Transverse colon (tissue), 4 donors: ENCODE data around the gene KANK4. TPM values are rescaled to one million over a fixed set of nuclear protein-coding genes. Genes with fewer than 3 reads are reported as not detected.
"Not testable (repeated sequence)": the region's sequence is repeated elsewhere in the genome, so short reads cannot be mapped to it uniquely, and the experiment has no call there.

Experiments
- DNase-seq: peaks from one replicate; pipeline ENCODE4 v3.0.0-alpha.2; 2019
- H3K27ac ChIP-seq, 4 donors: fragments of 200-600 bp; sonication (generic); 2 replicates each; pipeline ENCODE4 v1.5.1; 2016 to 2018; ENCODE audit warnings: inconsistent platforms in 4 of 4
- H3K27me3 ChIP-seq: fragments of 200-600 bp; sonication (generic); 2 replicates; pipeline ENCODE4 v1.5.1; 2017; ENCODE audit warnings: inconsistent platforms
- H3K36me3 ChIP-seq, 4 donors: fragments of 200-600 bp; sonication (generic); 2 replicates each; pipeline ENCODE4 v1.5.1; 2017 to 2019; ENCODE audit warnings: inconsistent platforms in 4 of 4
- H3K4me1 ChIP-seq, 4 donors: fragments of 200-600 bp; sonication (generic); 2 replicates each; pipeline ENCODE4 v1.5.1; 2017 to 2020; ENCODE audit warnings: inconsistent platforms in 4 of 4
- H3K4me3 ChIP-seq, 4 donors: fragments of 200-600 bp; sonication (generic); 1 replicate in 1 of 4; 2 replicates in 3 of 4; pipeline versions ENCODE4 v1.5.1 to v1.6.1; 2017 to 2019; ENCODE audit warnings: inconsistent platforms in 4 of 4
- H3K9me3 ChIP-seq, 2 donors: fragments of 200-600 bp; sonication (generic); 2 replicates each; pipeline ENCODE4 v1.5.1; 2017 to 2019; ENCODE audit warnings: inconsistent platforms in 2 of 2
- EP300 ChIP-seq: sonication (generic); formaldehyde crosslinking; IDR thresholded peaks from one replicate; pipeline ENCODE4 v1.6.1; 2017; ENCODE audit warnings: antibody characterized with exemption, low read depth
- POLR2A ChIP-seq: fragments of 450-650 bp; IDR thresholded peaks from one replicate; pipeline ENCODE4 v1.6.1; 2016; ENCODE audit warnings: antibody characterized with exemption, mild to moderate bottlenecking, moderate library complexity
- POLR2AphosphoS5 ChIP-seq, 3 donors: sonication (generic); formaldehyde crosslinking; IDR thresholded peaks; one replicate each; pipeline ENCODE4 v1.6.1; 2016; ENCODE audit warnings: antibody characterized with exemption in 3 of 3
- WGBS, 2 donors: methylation state at CpG; one replicate each; pipeline ENCODE4 v1.1.5; 2018; ENCODE audit warnings: low coverage in 1 of 2; 5-methylcytosine and 5-hydroxymethylcytosine counted together
- in situ Hi-C, 4 donors: fragments of 200-750 bp; cut with MboI; loops; one replicate each; pipeline versions ENCODE4 v1.15.0 to v1.15.1; 2017; ENCODE audit warnings: low sequenced_read_pairs in 3 of 4, low pct_ligation_motif_present in 1 of 4, low pct_unique_long_range_greater_than_20kb in 1 of 4
- intact Hi-C: fragments of 100-400 bp; cut with DNase I; formaldehyde crosslinking; loops from one replicate; pipeline ENCODE4 v1.15.1; 2023; ENCODE audit warnings: low total_unique reads
- total RNA-seq, 4 donors: library from RNA; depleted of rRNA; stranded (reverse); fragments of >200 nt; gene quantifications; one replicate each; pipeline ENCODE4 v1.1.0, GENCODE V29; 2016
- TF ChIP-seq, protein P1 (sequence below), 5 experiments: fragments of 200-600 bp in 3 of 5; fragments of 450-650 bp in 2 of 5; sonication (generic) in 3 of 5; IDR thresholded peaks; 1 replicate in 2 of 5; 2 replicates in 3 of 5; pipeline ENCODE4 v1.5.1; 2016 to 2017; ENCODE audit warnings: antibody characterized with exemption in 5 of 5, inconsistent platforms in 3 of 5, mild to moderate bottlenecking in 2 of 5, moderate library complexity in 1 of 5

The KANK4 gene
- total RNA-seq, 4 donors from 2014 or later, result 1.2 to 1.3 TPM; not detected in 2

DNA sequence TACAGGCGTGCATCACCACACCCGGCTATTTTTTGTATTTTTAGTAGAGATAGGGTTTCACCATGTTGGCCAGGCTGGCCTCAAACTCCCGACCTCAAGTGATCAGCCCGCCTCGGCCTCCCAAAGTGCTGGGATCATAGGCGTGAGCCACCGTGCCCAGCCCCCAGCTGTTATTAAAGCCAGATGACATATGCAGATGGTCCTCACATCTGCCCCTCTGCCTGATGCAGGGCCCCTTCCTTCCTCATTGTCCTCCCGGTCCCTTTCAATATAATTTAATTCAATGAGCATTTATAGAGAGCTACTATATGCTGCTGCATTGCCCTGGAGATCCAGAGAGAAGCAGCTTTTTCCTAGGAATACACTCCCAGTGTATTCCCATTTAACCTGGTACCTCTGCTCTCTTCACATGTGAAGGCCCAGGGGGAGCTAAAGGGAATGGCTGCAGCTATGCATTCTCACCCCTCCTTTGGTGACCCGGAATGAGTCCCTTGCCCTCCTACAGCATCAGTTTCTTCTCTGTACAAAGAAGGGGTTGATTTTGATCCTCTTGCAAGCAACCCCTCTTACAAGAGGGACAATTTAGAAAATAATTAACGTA lies 69.0 kb downstream of the KANK4 start:
- no peak overlapping the region for H3K27ac ChIP-seq
- H3K36me3 ChIP-seq, result no peaks in the 10 kb centered on the region
- DNase-seq, result no peak
- TF ChIP-seq POLR2AphosphoS5 (IDR thresholded peaks at IDR 0.05) (no peak), EP300 (no peak), POLR2A (no peak)
- TF ChIP-seq, protein P1, sequence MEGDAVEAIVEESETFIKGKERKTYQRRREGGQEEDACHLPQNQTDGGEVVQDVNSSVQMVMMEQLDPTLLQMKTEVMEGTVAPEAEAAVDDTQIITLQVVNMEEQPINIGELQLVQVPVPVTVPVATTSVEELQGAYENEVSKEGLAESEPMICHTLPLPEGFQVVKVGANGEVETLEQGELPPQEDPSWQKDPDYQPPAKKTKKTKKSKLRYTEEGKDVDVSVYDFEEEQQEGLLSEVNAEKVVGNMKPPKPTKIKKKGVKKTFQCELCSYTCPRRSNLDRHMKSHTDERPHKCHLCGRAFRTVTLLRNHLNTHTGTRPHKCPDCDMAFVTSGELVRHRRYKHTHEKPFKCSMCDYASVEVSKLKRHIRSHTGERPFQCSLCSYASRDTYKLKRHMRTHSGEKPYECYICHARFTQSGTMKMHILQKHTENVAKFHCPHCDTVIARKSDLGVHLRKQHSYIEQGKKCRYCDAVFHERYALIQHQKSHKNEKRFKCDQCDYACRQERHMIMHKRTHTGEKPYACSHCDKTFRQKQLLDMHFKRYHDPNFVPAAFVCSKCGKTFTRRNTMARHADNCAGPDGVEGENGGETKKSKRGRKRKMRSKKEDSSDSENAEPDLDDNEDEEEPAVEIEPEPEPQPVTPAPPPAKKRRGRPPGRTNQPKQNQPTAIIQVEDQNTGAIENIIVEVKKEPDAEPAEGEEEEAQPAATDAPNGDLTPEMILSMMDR (IDR thresholded peaks at IDR 0.05), result no peak
- no peak overlapping the region for H3K4me3 ChIP-seq
- H3K27me3 ChIP-seq, result no peaks in the 10 kb centered on the region
- in situ Hi-C loops, result no loop called here
- no peaks in the 10 kb centered on the region for H3K4me1 ChIP-seq
- WGBS, 2 donors, result 78 to 83% methylated on average over 1 to 10 of the region's 10 CpGs
- intact Hi-C loops, result no loop called here
- H3K9me3 ChIP-seq, result no peaks in the 10 kb centered on the region

GRCh38 chr1:62247391-62248168 lies 71.7 kb downstream of the KANK4 start:
- Histone ChIP-seq H3K27me3 (no peaks in the 10 kb centered on the region), H3K4me1 (no peaks in the 10 kb centered on the region), H3K36me3 (no peaks in the 10 kb centered on the region), H3K27ac (no peak overlapping the region), H3K9me3 (no peaks in the 10 kb centered on the region), H3K4me3 (no peak overlapping the region)
- in situ Hi-C loops (no loop called here), intact Hi-C loops (no loop called here)
- no peak for DNase-seq
- TF ChIP-seq EP300, result no peak
- WGBS, 2 donors, result 68 to 90% methylated on average over 5 to 14 of the region's 14 CpGs

- in situ Hi-C loops, result no loop called here
These were observed 74.0 kb downstream of the KANK4 start for GRCh38 chr1:62245201-62245600.

DNA sequence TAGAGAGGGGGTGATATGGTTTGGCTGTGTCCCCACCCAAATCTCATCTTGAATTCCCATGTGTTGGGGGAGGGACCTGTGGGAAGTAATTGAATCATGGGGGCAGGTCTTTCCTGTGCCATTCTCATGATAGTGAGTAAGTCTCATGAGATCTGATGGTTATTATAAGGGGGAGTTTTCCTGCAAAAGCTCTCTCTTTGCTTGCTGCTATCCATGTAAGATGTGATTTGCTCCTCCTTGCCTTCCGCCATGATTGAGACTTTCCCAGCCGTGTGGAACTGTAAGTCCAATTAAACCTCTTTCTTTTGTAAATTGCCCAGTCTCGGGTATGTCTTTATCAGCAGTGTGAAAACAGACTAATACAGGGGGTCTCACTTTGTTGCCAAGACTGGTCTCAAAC lies 74.9 kb downstream of the KANK4 start:
- H3K27me3 ChIP-seq, H3K9me3 ChIP-seq, H3K36me3 ChIP-seq, in situ Hi-C loops, H3K4me3 ChIP-seq, H3K27ac ChIP-seq, intact Hi-C loops, DNase-seq: not testable (repeated sequence)
- H3K4me1 ChIP-seq, result peaks cover 0 to 12% (median 0%) of the 10 kb centered on the region in 4 donors
- WGBS, 2 donors, result 90 to 93% methylated on average over 2 to 3 of the region's 3 CpGs

More at GRCh38 chr1:62245201-62245600, 74.0 kb downstream of the KANK4 start:
- no peaks in the 10 kb centered on the region for H3K9me3 ChIP-seq
- no peak for DNase-seq
- intact Hi-C loops, result no loop called here
- H3K27ac ChIP-seq, result no peak overlapping the region
- no peaks in the 10 kb centered on the region for H3K27me3 ChIP-seq
- H3K4me3 ChIP-seq, result no peak overlapping the region
- no peaks in the 10 kb centered on the region for H3K36me3 ChIP-seq
- TF ChIP-seq EP300 (no peak), POLR2A (no peak), POLR2AphosphoS5 (IDR thresholded peaks at IDR 0.05) (no peak)
- TF ChIP-seq, protein P1 (IDR thresholded peaks at IDR 0.05), result no peak
- H3K4me1 ChIP-seq, result peaks cover 0 to 12% (median 0%) of the 10 kb centered on the region in 4 donors

DNA sequence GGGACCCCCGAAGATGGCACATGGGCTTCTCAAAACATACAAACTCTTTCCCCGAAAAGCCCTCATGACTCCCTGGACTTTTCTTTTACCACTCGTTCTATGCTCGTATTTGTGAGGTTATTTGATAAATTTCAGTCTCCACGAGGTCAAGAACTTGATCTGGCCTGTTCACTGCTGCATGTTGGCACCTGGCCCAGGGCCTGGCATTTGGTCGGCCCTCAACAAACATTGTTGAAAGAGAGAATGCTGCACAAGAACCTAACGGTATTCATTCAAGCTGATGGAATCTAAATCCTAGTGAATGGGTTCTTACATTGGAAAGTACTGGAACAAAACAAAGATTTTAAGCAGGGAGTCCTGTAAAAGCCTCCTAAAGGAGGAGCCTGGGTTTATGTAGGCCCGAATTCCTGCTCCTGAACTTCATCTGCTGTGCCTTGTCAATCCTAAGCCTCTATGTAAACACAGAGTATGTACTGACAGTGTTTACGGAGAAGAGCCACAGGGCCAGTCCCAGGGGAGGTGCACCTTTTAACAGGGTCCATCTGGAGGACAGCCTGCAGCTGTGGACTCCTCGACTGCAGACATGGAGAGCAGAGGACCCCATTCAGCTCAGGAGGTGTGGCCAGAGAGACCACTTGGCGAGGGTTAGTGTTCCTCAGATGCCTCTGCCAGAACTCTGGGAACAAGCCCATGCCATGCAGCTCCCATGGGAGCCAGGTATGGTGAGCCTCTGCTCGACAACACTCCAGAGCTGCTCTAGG lies 77.7 kb downstream of the KANK4 start:
- in situ Hi-C loops (no loop called here), intact Hi-C loops (no loop called here)
- Histone ChIP-seq H3K9me3 (no peaks in the 10 kb centered on the region), H3K27me3 (no peaks in the 10 kb centered on the region), H3K4me3 (no peak overlapping the region), H3K36me3 (no peaks in the 10 kb centered on the region), H3K4me1 (peaks cover 0 to 12% (median 0%) of the 10 kb centered on the region in 4 donors), H3K27ac (no peak overlapping the region)
- TF ChIP-seq, protein P1 (IDR thresholded peaks at IDR 0.05), result no peak
- no peak for TF ChIP-seq EP300
- TF ChIP-seq POLR2A, result no peak
- no peak for TF ChIP-seq POLR2AphosphoS5 (IDR thresholded peaks at IDR 0.05)
- 35 to 37% methylated on average over 6 to 12 of the region's 12 CpGs for WGBS, 2 donors
- DNase-seq, result peak; percentile 17
